ENCODE measurements around the gene DUSP2. TPM values are rescaled to one million over a fixed set of nuclear protein-coding genes. Genes with fewer than 3 reads are reported as not detected.
"Not testable (repeated sequence)": the region's sequence is repeated elsewhere in the genome, so short reads cannot be mapped to it uniquely, and the experiment has no call there.

Gene DUSP2
- total RNA-seq, 4 donors from 2014 or later, result 26.0 to 124 (median 74.1) TPM

- DNase-seq (ENCODE audit: low spot score in 2 of 2), result peak in 1 of 2 donors; percentile 61
- WGBS, result 89% methylated on average over 14 of the region's 23 CpGs
- Histone ChIP-seq H3K4me1 (peaks cover 54% of the 10 kb centered on the region), H3K4me3 (peak overlapping the region; percentile 69), H3K27me3 (no peaks in the 10 kb centered on the region), H3K9me3 (no peaks in the 10 kb centered on the region), H3K36me3 (no peaks in the 10 kb centered on the region), H3K27ac (no peak overlapping the region)
- TF ChIP-seq POLR2AphosphoS5 (IDR thresholded peaks at IDR 0.05), result no peak
- TF ChIP-seq CTCF (IDR thresholded peaks at IDR 0.05), result peak in 1 of 2 donors; percentile 11
- no peak for TF ChIP-seq EP300 (IDR thresholded peaks at IDR 0.05)
- no peak for TF ChIP-seq POLR2A (IDR thresholded peaks at IDR 0.05)
These were observed 1.3 kb downstream of the DUSP2 start for GRCh38 chr2:96143848-96144480.

- TF ChIP-seq EP300 (IDR thresholded peaks at IDR 0.05) (no peak), POLR2AphosphoS5 (IDR thresholded peaks at IDR 0.05) (no peak), POLR2A (IDR thresholded peaks at IDR 0.05) (no peak), CTCF (IDR thresholded peaks at IDR 0.05) (no peak)
- Histone ChIP-seq H3K4me3 (peak overlapping the region; percentile 69), H3K36me3 (no peaks in the 10 kb centered on the region), H3K9me3 (no peaks in the 10 kb centered on the region), H3K27ac (no peak overlapping the region), H3K4me1 (peaks cover 56% of the 10 kb centered on the region), H3K27me3 (no peaks in the 10 kb centered on the region)
- 73% methylated on average over 8 of the region's 10 CpGs for WGBS
- DNase-seq (ENCODE audit: low spot score in 2 of 2), result peak in 1 of 2 donors; percentile 44
These were observed 1.9 kb downstream of the DUSP2 start for GRCh38 chr2:96143231-96143847.

- no peak for TF ChIP-seq EP300 (IDR thresholded peaks at IDR 0.05)
- Histone ChIP-seq H3K27me3 (no peaks in the 10 kb centered on the region), H3K36me3 (no peaks in the 10 kb centered on the region), H3K4me3 (no peak overlapping the region), H3K9me3 (no peaks in the 10 kb centered on the region), H3K27ac (no peak overlapping the region), H3K4me1 (peaks cover 53% of the 10 kb centered on the region)
- DNase-seq (ENCODE audit: low spot score in 2 of 2), result no peak
- WGBS, result 83% methylated on average over 19 of the region's 26 CpGs
These were observed 2.8 kb downstream of the DUSP2 start for GRCh38 chr2:96142217-96143113.

GRCh38 chr2:96141624-96141967 is 3.6 kb downstream of the DUSP2 start:
- DNase-seq (ENCODE audit: low spot score in 2 of 2); H3K4me3 ChIP-seq; H3K9me3 ChIP-seq; H3K27ac ChIP-seq; H3K27me3 ChIP-seq; H3K36me3 ChIP-seq: not testable (repeated sequence)
- 97% methylated on average over 5 of the region's 5 CpGs for WGBS
- peaks cover 45% of the 10 kb centered on the region for H3K4me1 ChIP-seq

GRCh38 chr2:96140941-96141623 is 4.2 kb downstream of the DUSP2 start:
- Histone ChIP-seq H3K4me3 (no peak overlapping the region), H3K27ac (no peak overlapping the region), H3K36me3 (no peaks in the 10 kb centered on the region), H3K27me3 (no peaks in the 10 kb centered on the region), H3K9me3 (no peaks in the 10 kb centered on the region), H3K4me1 (peaks cover 39% of the 10 kb centered on the region)
- TF ChIP-seq POLR2A (IDR thresholded peaks at IDR 0.05), result no peak
- TF ChIP-seq CTCF (IDR thresholded peaks at IDR 0.05), result no peak
- TF ChIP-seq POLR2AphosphoS5 (IDR thresholded peaks at IDR 0.05), result no peak
- TF ChIP-seq EP300 (IDR thresholded peaks at IDR 0.05), result no peak
- DNase-seq (ENCODE audit: low spot score in 2 of 2), result no peak
- 84% methylated on average over 5 of the region's 13 CpGs for WGBS
